Prostate gland (tissue), 2 donors: ENCODE results near the gene CYTH1.

Experiments
- POLR2A ChIP-seq: fragments of 450-650 bp; IDR thresholded peaks from one replicate; pipeline ENCODE4 v1.6.1; 2016; ENCODE audit warnings: antibody characterized with exemption, mild to moderate bottlenecking
- POLR2AphosphoS5 ChIP-seq: sonication (generic); formaldehyde crosslinking; IDR thresholded peaks from one replicate; pipeline ENCODE4 v1.6.1; 2017; ENCODE audit warnings: antibody characterized with exemption
- TF ChIP-seq, protein P1 (sequence below), 4 experiments: fragments of 200-600 bp in 2 of 4; fragments of 450-650 bp in 2 of 4; sonication (generic) in 2 of 4; IDR thresholded peaks; 1 replicate in 3 of 4; 2 replicates in 1 of 4; pipeline ENCODE4 v1.5.1; 2016 to 2019; ENCODE audit warnings: antibody characterized with exemption in 4 of 4, mild to moderate bottlenecking in 2 of 4, moderate library complexity in 2 of 4

- TF ChIP-seq POLR2A = no peak
- TF ChIP-seq, protein P1, sequence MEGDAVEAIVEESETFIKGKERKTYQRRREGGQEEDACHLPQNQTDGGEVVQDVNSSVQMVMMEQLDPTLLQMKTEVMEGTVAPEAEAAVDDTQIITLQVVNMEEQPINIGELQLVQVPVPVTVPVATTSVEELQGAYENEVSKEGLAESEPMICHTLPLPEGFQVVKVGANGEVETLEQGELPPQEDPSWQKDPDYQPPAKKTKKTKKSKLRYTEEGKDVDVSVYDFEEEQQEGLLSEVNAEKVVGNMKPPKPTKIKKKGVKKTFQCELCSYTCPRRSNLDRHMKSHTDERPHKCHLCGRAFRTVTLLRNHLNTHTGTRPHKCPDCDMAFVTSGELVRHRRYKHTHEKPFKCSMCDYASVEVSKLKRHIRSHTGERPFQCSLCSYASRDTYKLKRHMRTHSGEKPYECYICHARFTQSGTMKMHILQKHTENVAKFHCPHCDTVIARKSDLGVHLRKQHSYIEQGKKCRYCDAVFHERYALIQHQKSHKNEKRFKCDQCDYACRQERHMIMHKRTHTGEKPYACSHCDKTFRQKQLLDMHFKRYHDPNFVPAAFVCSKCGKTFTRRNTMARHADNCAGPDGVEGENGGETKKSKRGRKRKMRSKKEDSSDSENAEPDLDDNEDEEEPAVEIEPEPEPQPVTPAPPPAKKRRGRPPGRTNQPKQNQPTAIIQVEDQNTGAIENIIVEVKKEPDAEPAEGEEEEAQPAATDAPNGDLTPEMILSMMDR (IDR thresholded peaks at IDR 0.05) = no peak
- no peak for TF ChIP-seq POLR2AphosphoS5
Measured at GRCh38 chr17:78826836-78827509, 44.9 kb upstream of the CYTH1 start.
